Calu3 (cell line): Measurements from ENCODE around the gene COL4A6. TPM values are rescaled to one million over a fixed set of nuclear protein-coding genes. Genes with fewer than 3 reads are reported as not detected.

ENCODE experiments used
- BruUV-seq: library from RNA; stranded (reverse); fragments of 400-500 nt; replicated peaks from 2 replicates; lab custom pipeline; 2021; lab: Mats Ljungman, UMichigan
- CTCF ChIA-PET: fragments of 300-600 bp; sonication (Branson Sonifier 250); formaldehyde crosslinking; loops from one replicate; lab custom pipeline; 2022; ENCODE audit warnings: antibody characterized with exemption; lab: Charles Lee
- DNase-seq: peaks from one replicate; pipeline ENCODE4 v3.0.0; 2022
- H3K27ac Mint-ChIP-seq: one replicate; pipeline ENCODE4 v1.8.0; 2022; ENCODE audit warnings: mixed read lengths; ENCODE audit not compliant: unreplicated experiment
- H3K27me3 Mint-ChIP-seq: one replicate; pipeline ENCODE4 v1.8.0; 2022; ENCODE audit warnings: mixed read lengths; ENCODE audit not compliant: unreplicated experiment
- H3K36me3 Mint-ChIP-seq: one replicate; pipeline ENCODE4 v1.8.0; 2022; ENCODE audit warnings: mild to moderate bottlenecking, moderate library complexity, mixed read lengths; ENCODE audit not compliant: insufficient read depth, unreplicated experiment
- H3K4me1 Mint-ChIP-seq: one replicate; pipeline ENCODE4 v1.8.0; 2022; ENCODE audit warnings: mild to moderate bottlenecking, low read depth, mixed read lengths; ENCODE audit not compliant: unreplicated experiment
- H3K4me3 Mint-ChIP-seq: one replicate; pipeline ENCODE4 v1.8.0; 2022; ENCODE audit warnings: mild to moderate bottlenecking, low read depth, moderate library complexity, mixed read lengths; ENCODE audit not compliant: unreplicated experiment
- H3K9me3 Mint-ChIP-seq: one replicate; pipeline ENCODE4 v1.8.0; 2022; ENCODE audit warnings: low read depth, mixed read lengths; ENCODE audit not compliant: unreplicated experiment
- intact Hi-C: fragments of 100-400 bp; cut with micrococcal nuclease; formaldehyde crosslinking; loops from one replicate; pipeline ENCODE4 v1.10.0; 2022; ENCODE audit not compliant: unreplicated experiment
- total RNA-seq: library from RNA; stranded (reverse); gene quantifications from 2 replicates; pipeline ENCODE4 v1.2.3, GENCODE V29; 2022
- TF ChIP-seq, protein P1 (sequence below): fragments of 200-600 bp; IDR thresholded peaks from one replicate; pipeline ENCODE4 v1.8.0; 2022; ENCODE audit warnings: antibody characterized with exemption; ENCODE audit not compliant: unreplicated experiment

Gene COL4A6
- total RNA-seq, 1 experiment from 2014 or later = 0.31 TPM

DNA sequence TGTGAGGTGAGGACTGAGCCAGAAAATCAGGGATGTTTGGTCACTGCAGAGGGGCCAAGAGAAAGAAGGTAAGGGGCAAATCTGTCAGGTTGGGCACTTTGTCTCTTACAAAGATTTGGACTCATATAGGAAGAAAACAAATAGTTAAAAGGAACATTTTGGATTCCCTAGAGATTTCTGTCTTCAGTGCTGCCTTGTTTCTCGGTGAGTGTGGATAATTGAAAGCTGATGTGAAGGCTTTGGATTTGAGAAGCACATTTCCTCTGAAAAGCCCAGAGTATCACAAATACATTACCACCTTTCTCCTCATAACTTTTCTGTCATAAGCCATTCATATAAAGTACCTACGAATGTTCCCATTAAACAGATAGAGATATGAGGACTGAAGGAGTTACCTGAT, 239.2 kb downstream of the COL4A6 start:
- no TSS peak for BruUV-seq
- Mint-ChIP-seq H3K4me1 (no peaks in the 10 kb centered on the region), H3K4me3 (no peak overlapping the region), H3K36me3 (no peaks in the 10 kb centered on the region), H3K9me3 (no peaks in the 10 kb centered on the region), H3K27me3 (peaks cover 9% of the 10 kb centered on the region), H3K27ac (no peak overlapping the region)
- CTCF ChIA-PET = no interaction called here
- TF ChIP-seq, protein P1, sequence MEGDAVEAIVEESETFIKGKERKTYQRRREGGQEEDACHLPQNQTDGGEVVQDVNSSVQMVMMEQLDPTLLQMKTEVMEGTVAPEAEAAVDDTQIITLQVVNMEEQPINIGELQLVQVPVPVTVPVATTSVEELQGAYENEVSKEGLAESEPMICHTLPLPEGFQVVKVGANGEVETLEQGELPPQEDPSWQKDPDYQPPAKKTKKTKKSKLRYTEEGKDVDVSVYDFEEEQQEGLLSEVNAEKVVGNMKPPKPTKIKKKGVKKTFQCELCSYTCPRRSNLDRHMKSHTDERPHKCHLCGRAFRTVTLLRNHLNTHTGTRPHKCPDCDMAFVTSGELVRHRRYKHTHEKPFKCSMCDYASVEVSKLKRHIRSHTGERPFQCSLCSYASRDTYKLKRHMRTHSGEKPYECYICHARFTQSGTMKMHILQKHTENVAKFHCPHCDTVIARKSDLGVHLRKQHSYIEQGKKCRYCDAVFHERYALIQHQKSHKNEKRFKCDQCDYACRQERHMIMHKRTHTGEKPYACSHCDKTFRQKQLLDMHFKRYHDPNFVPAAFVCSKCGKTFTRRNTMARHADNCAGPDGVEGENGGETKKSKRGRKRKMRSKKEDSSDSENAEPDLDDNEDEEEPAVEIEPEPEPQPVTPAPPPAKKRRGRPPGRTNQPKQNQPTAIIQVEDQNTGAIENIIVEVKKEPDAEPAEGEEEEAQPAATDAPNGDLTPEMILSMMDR = no peak
- no peak for DNase-seq
- intact Hi-C loops = loop anchor here (1.0 to 10.0 kb wide), 3 partner anchors 338 to 1278 kb away; no protein-coding TSS in a partner anchor

DNA sequence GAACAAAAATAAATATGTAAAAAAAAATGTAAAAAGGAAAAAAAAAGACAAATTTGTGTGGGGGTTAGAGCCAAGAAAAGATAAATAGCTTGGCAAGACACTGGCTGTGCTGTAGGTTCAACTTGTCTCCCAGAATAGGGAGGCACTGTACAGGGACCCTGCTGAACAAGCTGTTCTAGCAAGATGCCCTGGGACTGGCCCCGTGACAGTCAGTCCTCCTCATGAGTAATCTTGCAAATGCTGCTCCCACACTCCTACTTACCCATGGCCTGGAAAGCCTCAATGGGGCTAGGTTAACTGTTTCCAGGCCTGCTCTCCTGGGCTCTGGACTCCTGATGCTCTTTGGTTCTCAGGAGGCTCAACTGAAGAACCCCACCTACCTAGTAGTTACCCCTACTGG, 239.8 kb downstream of the COL4A6 start:
- Mint-ChIP-seq H3K4me1 (no peaks in the 10 kb centered on the region), H3K27ac (no peak overlapping the region), H3K9me3 (no peaks in the 10 kb centered on the region), H3K27me3 (peaks cover 9% of the 10 kb centered on the region), H3K36me3 (no peaks in the 10 kb centered on the region), H3K4me3 (no peak overlapping the region)
- no peak for DNase-seq
- TF ChIP-seq, protein P1 = no peak
- intact Hi-C loops = loop anchor here (5.0 to 10.0 kb wide), 2 partner anchors 1186 to 1279 kb away; no protein-coding TSS in a partner anchor
- no TSS peak for BruUV-seq
- CTCF ChIA-PET = no interaction called here

DNA sequence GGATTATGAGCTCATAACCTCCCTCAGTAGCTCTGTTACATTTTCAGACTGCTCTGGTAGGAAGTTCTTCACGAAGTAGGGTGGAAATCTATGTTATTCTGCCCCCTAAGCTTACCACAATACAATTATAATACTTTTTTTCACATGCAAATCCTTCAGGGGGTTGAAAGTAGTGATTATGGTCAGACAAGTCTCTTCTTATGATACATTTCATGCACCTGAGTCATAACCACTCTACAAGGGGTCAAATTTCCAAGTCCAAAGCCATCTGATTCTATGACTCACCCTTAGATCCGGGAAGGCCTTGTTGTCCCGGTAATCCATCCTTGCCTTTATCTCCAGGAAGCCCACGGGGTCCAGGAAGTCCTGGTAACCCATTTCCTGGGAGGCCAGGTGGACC, 251.4 kb downstream of the COL4A6 start:
- Mint-ChIP-seq H3K4me3 (no peak overlapping the region), H3K27me3 (no peaks in the 10 kb centered on the region), H3K36me3 (no peaks in the 10 kb centered on the region), H3K4me1 (peaks cover 21% of the 10 kb centered on the region), H3K27ac (peak overlapping the region; percentile 47), H3K9me3 (peaks cover 3% of the 10 kb centered on the region)
- peak; percentile 14 for DNase-seq
- CTCF ChIA-PET = no interaction called here
- no TSS peak for BruUV-seq
- TF ChIP-seq, protein P1 = no peak
- intact Hi-C loops = no loop called here

DNA sequence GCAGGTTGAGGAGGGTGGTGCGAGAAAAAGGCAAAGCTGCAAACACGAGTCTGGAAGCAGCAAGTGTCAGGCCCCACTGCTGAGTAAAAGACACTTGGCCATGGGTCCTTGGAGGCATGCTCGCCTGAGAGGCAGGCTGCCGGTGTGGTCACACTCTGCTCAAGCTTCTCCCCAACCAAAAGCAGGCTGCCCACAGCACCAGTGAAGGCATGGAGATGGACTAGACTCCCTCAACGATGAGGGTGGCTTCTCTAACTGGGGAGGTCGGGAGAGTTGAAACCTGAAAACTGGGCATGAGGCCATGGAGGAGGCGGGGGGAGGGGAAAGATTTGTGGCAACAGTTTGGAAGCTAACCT, 260.1 kb downstream of the COL4A6 start:
- Mint-ChIP-seq H3K4me1 (no peaks in the 10 kb centered on the region), H3K36me3 (no peaks in the 10 kb centered on the region), H3K27ac (no peak overlapping the region), H3K27me3 (peaks cover 12% of the 10 kb centered on the region), H3K9me3 (no peaks in the 10 kb centered on the region), H3K4me3 (no peak overlapping the region)
- TF ChIP-seq, protein P1 = no peak
- BruUV-seq = no TSS peak
- DNase-seq = no peak
- CTCF ChIA-PET = interaction anchor here (0.7 kb wide), 1 partner anchor 1091 kb away, joined by 4 read pairs; no protein-coding TSS in a partner anchor
- intact Hi-C loops = no loop called here
